ENCODE measurements around the gene NTN1. TPM values are rescaled to one million over a fixed set of nuclear protein-coding genes. Genes with fewer than 3 reads are reported as not detected.

The NTN1 gene
- total and polyA plus RNA-seq, 2 of the 13 experiments (the other 11 are each of a cell fraction or from before 2014, with no cell fraction given) = 0.04 to 0.05 TPM

GRCh38 chr17:9249245-9249953 lies 228.1 kb downstream of the NTN1 start:
- no peak overlapping the region for H3K4me3 ChIP-seq (replicated peaks in 1 of 3; ENCODE audit: insufficient read depth in 1 of 3, low read depth in 2 of 3, low read length in 3 of 3)
- ChIA-PET CTCF (ENCODE audit: low intra/inter-chr PET ratio, low total read pairs) (no interaction called here), POLR2A (no interaction called here)
- in situ Hi-C loops (cut with HindIII; ENCODE audit: extremely low pct_ligation_motif_present, low pct_unique_long_range_greater_than_20kb) = no loop called here
- ATAC-seq = no peak
- H3K9me3 ChIP-seq (ENCODE audit: low read length) = no peaks in the 10 kb centered on the region
- no peak for DNase-seq (ENCODE audit: low spot score)
- FAIRE-seq = no peak
- no peaks in the 10 kb centered on the region for H3K79me2 ChIP-seq (ENCODE audit: insufficient read depth, low read length)
- H3K36me3 ChIP-seq (replicated peaks in 1 of 2; ENCODE audit: control insufficient read depth in 1 of 2, insufficient read depth in 2 of 2, low read length in 2 of 2) = no peaks in the 10 kb centered on the region
- 91% methylated on average over 21 of the region's 21 CpGs for WGBS (ENCODE audit: low lambda C conversion rate)
- H3K4me2 ChIP-seq (ENCODE audit: low read depth, low read length) = no peak overlapping the region
- no peak overlapping the region for H3K27ac ChIP-seq (ENCODE audit: extremely low read length, insufficient read depth, low read length)
- no peaks in the 10 kb centered on the region for H3K27me3 ChIP-seq (ENCODE audit: control insufficient read depth in 1 of 2, insufficient read depth in 2 of 2, low read length in 2 of 2)
- H3K9ac ChIP-seq (ENCODE audit: insufficient read depth, low read depth, low read length) = no peak overlapping the region
- no peak for TF ChIP-seq ZNF275 (CRISPR knock-in tag; IDR thresholded peaks at IDR 0.05; ENCODE audit: borderline replicate concordance)
- no peak for TF ChIP-seq GATAD1 (CRISPR knock-in tag; IDR thresholded peaks at IDR 0.05)
- no peak for TF ChIP-seq FOXP1 (IDR thresholded peaks at IDR 0.05)
- no peak for TF ChIP-seq FOXP1 (CRISPR knock-in tag; IDR thresholded peaks at IDR 0.05)
- TF ChIP-seq FOXK1 (CRISPR knock-in tag; IDR thresholded peaks at IDR 0.05; ENCODE audit: borderline replicate concordance, low read depth) = no peak
- no peak for TF ChIP-seq SMAD3 (CRISPR knock-in tag; IDR thresholded peaks at IDR 0.05)
- TF ChIP-seq BCL6 (CRISPR knock-in tag; IDR thresholded peaks at IDR 0.05) = no peak
- TF ChIP-seq IRF2 (CRISPR knock-in tag; IDR thresholded peaks at IDR 0.05) = no peak
- no peak for TF ChIP-seq ZNF33B (CRISPR knock-in tag; IDR thresholded peaks at IDR 0.05)
- TF ChIP-seq SYNCRIP (IDR thresholded peaks at IDR 0.05; ENCODE audit: insufficient read depth, low read depth, low read length) = no peak
- TF ChIP-seq ZNF740 (CRISPR knock-in tag; IDR thresholded peaks at IDR 0.05) = no peak
- TF ChIP-seq UBTF (CRISPR knock-in tag; IDR thresholded peaks at IDR 0.05) = no peak
- TF ChIP-seq ELF4 (CRISPR knock-in tag; IDR thresholded peaks at IDR 0.05; ENCODE audit: borderline replicate concordance) = no peak
- no peak for TF ChIP-seq ATAD3A (CRISPR knock-in tag; IDR thresholded peaks at IDR 0.05)
- no peak for TF ChIP-seq HOXA3 (CRISPR knock-in tag; IDR thresholded peaks at IDR 0.05)
- no peak for TF ChIP-seq ZKSCAN8 (CRISPR knock-in tag; IDR thresholded peaks at IDR 0.05; ENCODE audit: borderline replicate concordance)
- no peak for TF ChIP-seq THAP8 (CRISPR knock-in tag; IDR thresholded peaks at IDR 0.05; ENCODE audit: borderline replicate concordance)
- TF ChIP-seq ZBTB42 (CRISPR knock-in tag; IDR thresholded peaks at IDR 0.05) = no peak
- no peak for TF ChIP-seq FOXK2 (IDR thresholded peaks at IDR 0.05)
- TF ChIP-seq ZMAT3 (CRISPR knock-in tag; conservative IDR thresholded peaks at IDR 0.05) = no peak
- no peak for TF ChIP-seq KLF13 (CRISPR knock-in tag; IDR thresholded peaks at IDR 0.05)
- intact Hi-C loops (cut with micrococcal nuclease; ENCODE audit: unreplicated experiment) = no loop called here
- no peaks in the 10 kb centered on the region for H4K20me1 ChIP-seq (ENCODE audit: insufficient read depth, low read length)
- no TSS peak for BruUV-seq (replicated peaks)
- H3K4me1 ChIP-seq (ENCODE audit: insufficient read depth, low read length) = no peaks in the 10 kb centered on the region
- H2AFZ ChIP-seq (ENCODE audit: low read length) = no peak overlapping the region

All from HepG2 (cell line).